IPS-20b (cell line): ENCODE results near the gene FAM83C.
"Not testable (repeated sequence)": the region's sequence is repeated elsewhere in the genome, so short reads cannot be mapped to it uniquely, and the experiment has no call there.

ENCODE experiments used
- H3K27ac ChIP-seq: one replicate; pipeline ENCODE4 v1.5.1; 2013; ENCODE audit warnings: low read length
- H3K27me3 ChIP-seq: 2 replicates; pipeline ENCODE4 v1.6.1; 2013; ENCODE audit warnings: mild to moderate bottlenecking, low read length, inconsistent platforms; ENCODE audit not compliant: insufficient read depth
- H3K36me3 ChIP-seq: 2 replicates; pipeline ENCODE4 v1.6.1; 2013; ENCODE audit warnings: low read depth, mild to moderate bottlenecking, inconsistent platforms, low read length, moderate library complexity; ENCODE audit not compliant: insufficient read depth
- H3K4me1 ChIP-seq: 2 replicates; pipeline ENCODE4 v1.6.1; 2013; ENCODE audit warnings: mild to moderate bottlenecking, control low read depth, inconsistent platforms, low read length, moderate library complexity; ENCODE audit not compliant: insufficient read depth
- H3K4me3 ChIP-seq: 2 replicates; pipeline ENCODE4 v1.5.1; 2013; ENCODE audit warnings: mild to moderate bottlenecking, low read length, inconsistent platforms
- H3K9ac ChIP-seq: 2 replicates; pipeline ENCODE4 v1.6.1; 2013; ENCODE audit warnings: low read depth, mild to moderate bottlenecking, inconsistent platforms, low read length, moderate library complexity
- H3K9me3 ChIP-seq: 2 replicates; pipeline ENCODE4 v1.6.1; 2013; ENCODE audit warnings: mild to moderate bottlenecking, low read depth, low read length, inconsistent platforms; ENCODE audit not compliant: insufficient read depth

The FAM83C gene

GRCh38 chr20:35264755-35265154 is 27.5 kb downstream of the FAM83C start:
- Histone ChIP-seq H3K9me3 (no peaks in the 10 kb centered on the region), H3K9ac (no peak overlapping the region), H3K36me3 (no peaks in the 10 kb centered on the region; the same call in 1 of the 2 replicates), H3K4me1 (peaks cover 24% of the 10 kb centered on the region), H3K4me3 (no peak overlapping the region), H3K27ac (no peak overlapping the region), H3K27me3 (no peaks in the 10 kb centered on the region)

- H3K9me3 ChIP-seq, result no peaks in the 10 kb centered on the region
Observed at GRCh38 chr20:35263532-35264341, 28.5 kb downstream of the FAM83C start.

GRCh38 chr20:35262731-35263531 is 29.3 kb downstream of the FAM83C start:
- Histone ChIP-seq H3K9ac (peak overlapping the region; percentile 96), H3K27ac (peak overlapping the region; percentile 100), H3K4me3 (peak overlapping the region; percentile 53; the same call in 1 of the 2 replicates), H3K4me1 (peaks cover 30% of the 10 kb centered on the region)
- H3K27me3 ChIP-seq, H3K36me3 ChIP-seq, H3K9me3 ChIP-seq: not testable (repeated sequence)

More at GRCh38 chr20:35263532-35264341, 28.5 kb downstream of the FAM83C start:
- Histone ChIP-seq H3K4me1 (peaks cover 26% of the 10 kb centered on the region), H3K27me3 (no peaks in the 10 kb centered on the region), H3K4me3 (peak overlapping the region; percentile 53; the same call in 1 of the 2 replicates), H3K9ac (peak overlapping the region; percentile 96), H3K36me3 (no peaks in the 10 kb centered on the region), H3K27ac (peak overlapping the region; percentile 100)

- H3K27ac ChIP-seq, result not testable (repeated sequence)
- peak overlapping the region; percentile 49; the same call in 1 of the 2 replicates for H3K9ac ChIP-seq
Observed at GRCh38 chr20:35262321-35262720, 29.9 kb downstream of the FAM83C start.

GRCh38 chr20:35260426-35260825 is 31.8 kb downstream of the FAM83C start:
- no peaks in the 10 kb centered on the region for H3K27me3 ChIP-seq
- no peaks in the 10 kb centered on the region for H3K9me3 ChIP-seq
- peak overlapping the region; percentile 55 for H3K27ac ChIP-seq
- H3K4me1 ChIP-seq, result peaks cover 27% of the 10 kb centered on the region
- peaks cover 5% of the 10 kb centered on the region for H3K36me3 ChIP-seq
- H3K4me3 ChIP-seq, result no peak overlapping the region
- H3K9ac ChIP-seq, result peak overlapping the region; percentile 49; the same call in 1 of the 2 replicates

More at GRCh38 chr20:35262321-35262720, 29.9 kb downstream of the FAM83C start:
- H3K36me3 ChIP-seq, H3K9me3 ChIP-seq, H3K27me3 ChIP-seq, H3K4me3 ChIP-seq: not testable (repeated sequence)
- H3K4me1 ChIP-seq, result peaks cover 30% of the 10 kb centered on the region

GRCh38 chr20:35257175-35257909 is 34.9 kb downstream of the FAM83C start:
- Histone ChIP-seq H3K9me3 (no peaks in the 10 kb centered on the region), H3K27ac (no peak overlapping the region), H3K9ac (no peak overlapping the region), H3K4me1 (peaks cover 17% of the 10 kb centered on the region; the same call in 1 of the 2 replicates), H3K4me3 (no peak overlapping the region), H3K27me3 (no peaks in the 10 kb centered on the region), H3K36me3 (peaks cover 10% of the 10 kb centered on the region)

GRCh38 chr20:35254448-35254999 is 37.7 kb downstream of the FAM83C start:
- Histone ChIP-seq H3K27ac (no peak overlapping the region), H3K36me3 (peaks cover 10% of the 10 kb centered on the region), H3K9me3 (no peaks in the 10 kb centered on the region), H3K4me1 (peaks cover 7% of the 10 kb centered on the region; the same call in 1 of the 2 replicates), H3K27me3 (no peaks in the 10 kb centered on the region), H3K9ac (no peak overlapping the region), H3K4me3 (no peak overlapping the region)

GRCh38 chr20:35253010-35253409 is 39.2 kb downstream of the FAM83C start:
- H3K27ac ChIP-seq, result no peak overlapping the region
- no peaks in the 10 kb centered on the region for H3K4me1 ChIP-seq
- peaks cover 10% of the 10 kb centered on the region for H3K36me3 ChIP-seq
- no peak overlapping the region for H3K4me3 ChIP-seq
- no peaks in the 10 kb centered on the region for H3K9me3 ChIP-seq
- H3K9ac ChIP-seq, result no peak overlapping the region
- no peaks in the 10 kb centered on the region for H3K27me3 ChIP-seq

GRCh38 chr20:35252598-35252997 is 39.6 kb downstream of the FAM83C start:
- not testable (repeated sequence) for H3K9ac ChIP-seq, H3K27me3 ChIP-seq, H3K9me3 ChIP-seq, H3K27ac ChIP-seq, H3K4me1 ChIP-seq, H3K4me3 ChIP-seq
- H3K36me3 ChIP-seq, result peaks cover 10% of the 10 kb centered on the region

GRCh38 chr20:35252037-35252461 is 40.2 kb downstream of the FAM83C start:
- no peak overlapping the region for H3K27ac ChIP-seq
- no peaks in the 10 kb centered on the region for H3K9me3 ChIP-seq
- H3K27me3 ChIP-seq, result no peaks in the 10 kb centered on the region
- no peak overlapping the region for H3K4me3 ChIP-seq
- no peak overlapping the region for H3K9ac ChIP-seq
- no peaks in the 10 kb centered on the region for H3K4me1 ChIP-seq
- peaks cover 10% of the 10 kb centered on the region for H3K36me3 ChIP-seq

- Histone ChIP-seq H3K9me3 (no peaks in the 10 kb centered on the region), H3K36me3 (peaks cover 15% of the 10 kb centered on the region), H3K27ac (no peak overlapping the region), H3K9ac (no peak overlapping the region), H3K4me1 (no peaks in the 10 kb centered on the region), H3K4me3 (no peak overlapping the region), H3K27me3 (no peaks in the 10 kb centered on the region)
Observed at GRCh38 chr20:35251613-35251940, 40.6 kb downstream of the FAM83C start.
